GM21367 (cell line): ENCODE measurements around the gene AFF1.
A peak's percentile ranks its signal among the peaks of the same experiment; 100 is the strongest.
"Not testable (repeated sequence)": the region's sequence is repeated elsewhere in the genome, so short reads cannot be mapped to it uniquely, and the experiment has no call there.

Source experiments
- ATAC-seq: cut with Tn5 transposase; IDR thresholded peaks from one replicate; pipeline ENCODE4 v1.9.1; 2021; ENCODE audit not compliant: unreplicated experiment

The AFF1 gene

GRCh38 chr4:87033902-87034301 lies 99.1 kb downstream of the AFF1 start:
- no peak for ATAC-seq

- no peak for ATAC-seq
Observed at GRCh38 chr4:87034527-87034926, 99.7 kb downstream of the AFF1 start.

DNA sequence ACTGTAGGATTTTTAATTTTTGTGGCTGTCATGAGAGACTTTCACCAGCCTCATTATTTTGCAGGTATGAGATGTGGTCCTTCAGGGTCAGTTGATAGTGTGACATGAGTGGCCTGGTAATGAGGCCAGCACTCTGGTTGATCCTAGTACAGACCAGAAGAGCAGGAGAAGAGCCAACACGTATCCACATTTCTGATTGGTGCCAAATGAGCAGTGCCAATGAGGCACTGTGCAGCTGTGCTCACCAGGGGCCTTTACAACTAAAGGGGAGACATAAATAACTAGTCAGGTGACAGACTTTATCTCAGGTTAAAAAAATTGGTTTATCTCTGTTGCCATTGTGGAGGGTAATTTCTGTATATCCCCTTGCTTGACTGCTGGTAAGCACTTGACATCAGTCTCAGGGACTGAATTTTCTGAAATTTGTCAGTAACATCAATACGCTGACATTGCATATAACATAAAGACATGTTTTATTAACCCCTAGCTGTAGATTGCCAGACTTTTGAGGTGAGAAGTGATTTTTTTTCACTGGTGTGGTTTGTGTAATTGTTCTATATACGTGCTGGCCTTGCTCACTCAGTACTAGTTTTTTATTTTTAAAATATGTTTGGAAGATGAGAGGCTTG lies 101.2 kb downstream of the AFF1 start:
- no peak for ATAC-seq

DNA sequence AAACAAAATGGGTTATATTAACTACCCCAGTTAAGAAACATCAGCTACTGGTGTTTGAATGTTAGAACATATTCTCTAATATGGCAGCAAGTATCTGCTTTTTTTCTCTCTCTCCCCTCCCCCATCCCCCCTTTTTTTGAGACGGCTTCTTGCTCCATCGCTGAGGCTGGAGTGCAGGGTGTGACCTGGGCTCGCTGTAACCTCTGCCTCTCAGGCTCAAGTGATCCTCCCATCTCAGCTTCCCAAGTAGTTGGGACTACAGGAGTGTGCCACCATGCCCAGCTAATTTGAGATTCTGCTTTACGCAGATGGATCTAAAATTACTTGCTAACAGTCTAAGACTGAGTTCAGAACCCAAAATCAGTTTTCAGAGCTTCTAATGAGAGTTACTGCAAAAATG lies 101.9 kb downstream of the AFF1 start:
- ATAC-seq: no peak

- not testable (repeated sequence) for ATAC-seq
Observed at GRCh38 chr4:87037171-87037570, 102.4 kb downstream of the AFF1 start.

DNA sequence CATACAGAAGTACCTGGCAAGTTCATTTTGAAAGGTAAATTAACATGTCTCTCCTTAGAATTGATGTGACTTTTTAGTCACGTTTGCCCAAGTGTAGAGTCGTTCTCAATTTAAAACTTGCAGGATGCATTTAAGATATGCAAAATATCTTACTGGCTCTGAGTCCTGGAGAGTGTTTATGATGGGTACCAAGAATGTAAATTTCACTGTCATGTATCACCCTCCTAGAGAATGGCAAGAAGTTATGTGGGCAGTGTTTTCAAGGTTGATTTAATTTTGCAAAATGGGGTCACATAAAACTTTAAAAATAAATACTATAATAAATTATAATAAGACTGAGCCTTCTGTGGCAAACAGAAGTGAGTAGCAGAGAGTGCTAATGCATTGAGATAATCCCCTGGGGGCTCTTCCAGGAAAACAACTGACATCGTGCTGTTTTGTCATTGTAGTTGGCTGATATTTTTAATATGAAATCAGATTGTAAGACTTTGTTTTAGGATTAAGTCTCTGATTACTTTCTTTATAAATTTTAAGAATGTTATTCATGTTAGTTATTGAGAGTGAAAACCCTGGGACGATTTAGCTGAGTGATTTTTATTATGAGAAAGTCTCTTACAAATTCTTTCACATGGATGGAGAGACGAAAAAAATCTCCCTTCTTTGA lies 103.0 kb downstream of the AFF1 start:
- ATAC-seq: no peak

GRCh38 chr4:87038837-87039615 lies 104.2 kb downstream of the AFF1 start:
- peak; percentile 37 for ATAC-seq

GRCh38 chr4:87041141-87041540 lies 106.3 kb downstream of the AFF1 start:
- ATAC-seq: no peak

DNA sequence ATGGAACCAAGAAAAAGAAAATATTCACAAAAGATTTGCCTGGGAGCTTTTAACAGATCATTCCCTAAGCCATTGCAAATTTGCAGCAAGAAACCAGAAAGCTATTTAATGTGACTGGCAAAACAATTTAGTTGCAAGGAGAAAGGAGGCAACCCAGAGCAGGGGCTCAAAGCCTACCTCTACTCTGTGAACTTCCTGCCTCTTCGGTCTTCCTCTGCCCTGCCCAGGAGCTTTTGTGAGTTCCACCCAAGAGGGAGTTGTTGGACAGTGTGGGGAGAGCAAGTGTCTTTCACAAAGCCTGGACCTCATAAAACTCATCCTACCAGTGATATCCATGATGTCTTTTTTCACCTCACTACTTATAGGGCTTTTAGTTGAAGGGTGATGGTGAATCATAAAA lies 107.4 kb downstream of the AFF1 start:
- no peak for ATAC-seq

DNA sequence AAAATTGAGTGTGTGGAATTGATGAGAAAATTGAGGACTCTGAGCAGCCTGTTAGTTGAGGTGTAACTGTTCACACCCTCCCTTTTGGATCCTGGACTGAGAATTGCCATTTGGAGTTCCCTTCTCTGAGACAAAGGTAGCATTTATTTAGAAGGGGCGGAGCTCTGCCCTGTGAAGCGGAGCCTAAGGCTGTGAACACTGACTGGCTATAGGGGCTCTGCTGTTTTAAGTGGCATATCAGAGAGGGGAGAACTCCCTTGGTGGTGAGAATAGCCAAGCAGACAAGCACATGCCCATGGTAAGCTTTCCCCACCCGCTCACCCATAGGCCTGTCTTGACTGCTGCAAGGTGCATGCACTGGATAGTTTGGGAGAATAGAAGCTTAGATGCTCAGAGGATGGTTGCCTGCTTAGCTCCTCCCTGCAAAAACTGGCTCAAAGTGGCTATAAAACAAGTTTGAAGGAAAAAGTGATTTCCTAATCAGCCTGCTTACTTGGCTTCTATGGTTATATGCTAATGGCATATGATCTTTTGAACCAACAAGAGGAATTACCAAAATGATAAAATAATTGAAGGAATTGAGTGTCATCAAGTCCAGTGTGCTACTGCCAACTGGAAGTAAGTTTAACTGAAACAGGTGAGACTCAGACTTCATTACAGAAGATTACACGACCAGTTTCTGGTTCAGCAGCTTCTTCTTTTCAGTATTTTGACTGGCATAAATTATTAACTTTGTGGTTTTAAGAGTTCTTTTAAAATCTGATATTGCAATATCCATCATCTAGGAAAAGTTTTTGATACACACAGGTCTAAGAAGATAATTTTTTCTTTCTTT lies 108.4 kb downstream of the AFF1 start:
- ATAC-seq: no peak

GRCh38 chr4:87044511-87045233 lies 109.9 kb downstream of the AFF1 start:
- ATAC-seq: no peak

DNA sequence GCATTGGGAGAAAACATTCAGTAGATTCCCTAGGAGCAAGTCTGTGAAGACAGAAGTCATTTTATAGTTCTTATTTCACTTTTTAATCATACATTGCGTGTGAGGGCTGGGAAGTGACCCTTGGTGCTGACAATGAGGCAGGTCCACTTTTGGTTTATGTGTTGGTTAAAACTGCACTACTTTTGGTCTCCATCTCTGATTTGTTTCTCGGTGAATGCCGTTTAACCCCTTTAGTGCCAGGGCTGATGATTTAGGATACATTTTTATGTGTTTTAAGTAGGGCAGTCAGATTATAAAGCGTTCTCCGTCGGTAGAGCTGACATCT lies 110.4 kb downstream of the AFF1 start:
- ATAC-seq: no peak

- ATAC-seq: no peak
Observed at GRCh38 chr4:87045659-87046058, 110.8 kb downstream of the AFF1 start.

DNA sequence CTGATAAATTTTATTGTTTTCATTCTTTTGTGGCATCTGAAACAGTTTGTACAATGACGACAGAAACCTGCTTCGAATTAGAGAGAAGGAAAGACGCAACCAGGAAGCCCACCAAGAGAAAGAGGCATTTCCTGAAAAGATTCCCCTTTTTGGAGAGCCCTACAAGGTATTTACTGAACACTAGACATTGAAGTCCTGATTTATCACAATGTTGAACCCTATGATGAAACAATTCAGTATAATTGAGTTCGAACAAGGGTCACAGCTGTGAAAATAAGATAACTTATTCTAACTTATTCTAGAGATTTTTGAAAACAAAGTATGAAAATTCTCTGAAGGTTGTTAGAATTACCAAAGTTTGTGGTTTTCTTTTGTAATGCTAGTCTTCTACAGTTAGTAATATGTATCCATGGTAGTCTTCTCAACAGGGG lies 111.3 kb downstream of the AFF1 start:
- no peak for ATAC-seq

GRCh38 chr4:87047281-87047798 lies 112.5 kb downstream of the AFF1 start:
- no peak for ATAC-seq

- ATAC-seq: no peak
Observed at GRCh38 chr4:87049508-87049907, 114.7 kb downstream of the AFF1 start.

GRCh38 chr4:87050596-87050995 lies 115.8 kb downstream of the AFF1 start:
- ATAC-seq: no peak

GRCh38 chr4:87051121-87051713 lies 116.4 kb downstream of the AFF1 start:
- no peak for ATAC-seq

DNA sequence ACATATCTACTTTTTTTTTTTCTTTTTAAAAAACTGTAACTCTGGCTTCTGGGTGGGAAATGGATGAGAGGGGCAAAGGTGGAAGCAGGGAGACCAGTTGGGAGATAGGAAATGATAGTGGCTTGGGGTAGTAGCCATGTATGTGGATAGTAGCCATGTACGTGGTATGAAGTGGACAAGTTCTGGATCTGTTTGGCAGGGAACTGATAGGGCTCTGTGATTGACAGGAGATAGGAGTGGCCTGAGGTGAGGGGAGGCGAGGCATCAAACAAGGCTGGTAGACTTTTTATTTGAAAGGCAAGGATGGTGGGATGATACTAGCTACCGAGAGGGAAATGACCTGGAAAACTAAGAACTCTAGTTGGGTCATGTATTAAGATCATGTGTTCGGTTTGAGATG lies 117.8 kb downstream of the AFF1 start:
- ATAC-seq: no peak

- ATAC-seq: no peak
Observed at GRCh38 chr4:87053176-87053658, 118.4 kb downstream of the AFF1 start.
